ENCODE data around the gene SIPA1L3. TPM values are rescaled to one million over a fixed set of nuclear protein-coding genes. Genes with fewer than 3 reads are reported as not detected.
A peak's percentile ranks its signal among the peaks of the same experiment; 100 is the strongest.
"Not testable (repeated sequence)": the region's sequence is repeated elsewhere in the genome, so short reads cannot be mapped to it uniquely, and the experiment has no call there.

SIPA1L3 gene
- total RNA-seq, 1 experiment from 2014 or later, result 19.9 TPM

DNA sequence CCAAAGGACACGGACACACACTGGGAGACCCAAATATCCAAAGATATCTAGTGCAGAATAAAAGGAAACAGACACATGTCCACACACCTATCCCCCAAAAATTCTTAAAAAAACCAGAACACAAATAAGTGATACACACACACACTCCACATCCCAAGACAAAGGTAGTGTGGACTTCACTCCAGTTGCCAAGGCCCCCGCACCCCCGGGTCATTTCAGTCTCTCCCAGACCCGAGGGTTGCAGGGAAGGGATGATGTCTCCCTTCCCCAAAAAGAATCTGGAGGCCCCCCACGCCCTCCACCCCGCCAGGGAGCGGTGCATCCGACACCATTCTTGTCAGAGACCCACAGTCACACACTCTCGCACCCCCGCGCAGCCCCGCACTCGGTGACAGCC is 316.6 kb downstream of the SIPA1L3 start:
- TF ChIP-seq EZH2 (IDR thresholded peaks at IDR 0.05; ENCODE audit: borderline replicate concordance, low read depth, low read length, poor library complexity, severe bottlenecking), result no peak
- TF ChIP-seq, protein P1, sequence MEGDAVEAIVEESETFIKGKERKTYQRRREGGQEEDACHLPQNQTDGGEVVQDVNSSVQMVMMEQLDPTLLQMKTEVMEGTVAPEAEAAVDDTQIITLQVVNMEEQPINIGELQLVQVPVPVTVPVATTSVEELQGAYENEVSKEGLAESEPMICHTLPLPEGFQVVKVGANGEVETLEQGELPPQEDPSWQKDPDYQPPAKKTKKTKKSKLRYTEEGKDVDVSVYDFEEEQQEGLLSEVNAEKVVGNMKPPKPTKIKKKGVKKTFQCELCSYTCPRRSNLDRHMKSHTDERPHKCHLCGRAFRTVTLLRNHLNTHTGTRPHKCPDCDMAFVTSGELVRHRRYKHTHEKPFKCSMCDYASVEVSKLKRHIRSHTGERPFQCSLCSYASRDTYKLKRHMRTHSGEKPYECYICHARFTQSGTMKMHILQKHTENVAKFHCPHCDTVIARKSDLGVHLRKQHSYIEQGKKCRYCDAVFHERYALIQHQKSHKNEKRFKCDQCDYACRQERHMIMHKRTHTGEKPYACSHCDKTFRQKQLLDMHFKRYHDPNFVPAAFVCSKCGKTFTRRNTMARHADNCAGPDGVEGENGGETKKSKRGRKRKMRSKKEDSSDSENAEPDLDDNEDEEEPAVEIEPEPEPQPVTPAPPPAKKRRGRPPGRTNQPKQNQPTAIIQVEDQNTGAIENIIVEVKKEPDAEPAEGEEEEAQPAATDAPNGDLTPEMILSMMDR (conservative IDR thresholded peaks at IDR 0.05; ENCODE audit: low read depth, low read length), result no peak
- intact Hi-C loops (cut with micrococcal nuclease; ENCODE audit: unreplicated experiment), result loop anchor here (10.0 kb wide), 2 partner anchors 79 to 319 kb away; partner anchors contain the start of genes SIPA1L3 and WDR87
- no peaks in the 10 kb centered on the region for H3K36me3 ChIP-seq (ENCODE audit: insufficient read depth, low read length, poor library complexity, severe bottlenecking)
- no peaks in the 10 kb centered on the region for H3K27me3 ChIP-seq (replicated peaks; ENCODE audit: insufficient read depth, low read depth, low read length, poor library complexity)
- no peaks in the 10 kb centered on the region for H3K4me1 ChIP-seq (ENCODE audit: insufficient read depth, low read length, poor library complexity, severe bottlenecking)
- no peaks in the 10 kb centered on the region for H3K9me3 ChIP-seq (ENCODE audit: low read depth, low read length, poor library complexity, severe bottlenecking)
- CTCF ChIA-PET, result no interaction called here
- POLR2A ChIA-PET (ENCODE audit: low non-redundant PET), result no interaction called here
- H3K27ac ChIP-seq (ENCODE audit: low read depth, low read length, poor library complexity, severe bottlenecking), result no peak overlapping the region
- BruUV-seq (replicated peaks), result no TSS peak
- DNase-seq (ENCODE audit: low spot score), result no peak
- H3K4me3 ChIP-seq (ENCODE audit: low read depth, low read length, poor library complexity, severe bottlenecking), result peak overlapping the region; percentile 74

DNA sequence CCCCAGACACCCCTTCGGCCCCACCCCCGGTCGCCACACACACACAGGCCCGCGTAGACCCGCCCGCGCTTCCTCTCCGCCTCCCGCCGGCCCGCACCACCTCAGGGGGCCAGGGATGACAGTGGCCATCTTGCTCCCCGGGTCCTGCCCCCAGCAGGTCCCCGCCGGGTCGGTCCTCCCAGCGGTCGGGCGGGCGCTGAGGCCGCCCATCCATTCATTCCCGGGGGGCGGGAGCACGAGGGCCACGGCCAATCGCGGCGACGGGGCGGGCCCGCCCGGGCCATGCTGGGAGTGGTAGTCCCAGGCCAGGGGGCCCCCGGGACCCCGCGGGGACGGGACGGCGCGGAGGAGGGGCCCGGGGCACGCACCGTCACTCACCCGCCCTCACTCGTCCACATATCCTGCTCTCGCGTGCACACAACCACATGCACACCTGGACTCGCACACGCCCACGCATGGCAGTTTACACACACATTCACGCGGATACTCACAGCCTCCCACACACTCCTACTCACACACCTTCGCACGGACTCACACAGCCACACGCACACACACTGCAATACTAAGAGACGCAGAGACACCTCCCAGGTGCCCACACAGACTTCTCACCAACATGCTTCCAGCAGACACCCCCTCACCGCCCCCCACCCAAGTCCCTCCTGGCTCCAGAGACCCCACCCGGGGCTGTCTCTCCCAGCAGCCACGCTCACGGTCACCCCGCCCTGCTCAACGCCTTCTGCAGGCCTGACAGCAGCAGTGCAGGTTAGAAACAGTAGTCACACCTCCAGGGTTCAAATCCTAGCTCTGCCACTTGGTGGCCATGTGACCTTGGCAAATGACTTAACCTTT is 317.2 kb downstream of the SIPA1L3 start, which contains the start of gene DPF1:
Gene DPF1, minus strand, starts transcription at position 209 of the 849 bp plus-strand sequence. Its CDS starts 80 bp downstream, at position 129.
- Histone ChIP-seq H3K9me3 (ENCODE audit: low read depth, low read length, poor library complexity, severe bottlenecking) (no peaks in the 10 kb centered on the region), H3K36me3 (ENCODE audit: insufficient read depth, low read length, poor library complexity, severe bottlenecking) (no peaks in the 10 kb centered on the region), H3K27ac (ENCODE audit: low read depth, low read length, poor library complexity, severe bottlenecking) (no peak within 1 kb of the TSS), H3K27me3 (replicated peaks; ENCODE audit: insufficient read depth, low read depth, low read length, poor library complexity) (no peaks in the 10 kb centered on the region), H3K4me1 (ENCODE audit: insufficient read depth, low read length, poor library complexity, severe bottlenecking) (no peaks in the 10 kb centered on the region), H3K4me3 (ENCODE audit: low read depth, low read length, poor library complexity, severe bottlenecking) (peak within 1 kb of the TSS; percentile 74)
- DNase-seq (ENCODE audit: low spot score), result peak; percentile 90
- ChIA-PET CTCF (interaction anchor here (0.6 to 0.7 kb wide), 2 partner anchors 9 to 82 kb away, joined by 3 to 9 read pairs; no protein-coding TSS in a partner anchor), POLR2A (ENCODE audit: low non-redundant PET) (no interaction called here)
- TF ChIP-seq, protein P1 (conservative IDR thresholded peaks at IDR 0.05; ENCODE audit: low read depth, low read length), result 0 out of 2 replicates have a peak, but pooled peaks have one; percentile 25
- TF ChIP-seq EZH2 (IDR thresholded peaks at IDR 0.05; ENCODE audit: borderline replicate concordance, low read depth, low read length, poor library complexity, severe bottlenecking), result no peak
- no TSS peak for BruUV-seq (replicated peaks)
- intact Hi-C loops (cut with micrococcal nuclease; ENCODE audit: unreplicated experiment), result loop anchor here (10.0 kb wide), 2 partner anchors 79 to 319 kb away; partner anchors contain the start of genes SIPA1L3 and WDR87

GRCh38 chr19:38224863-38225218 is 317.8 kb downstream of the SIPA1L3 start:
- H3K4me3 ChIP-seq (ENCODE audit: low read depth, low read length, poor library complexity, severe bottlenecking); POLR2A ChIA-PET (ENCODE audit: low non-redundant PET); DNase-seq (ENCODE audit: low spot score); H3K9me3 ChIP-seq (ENCODE audit: low read depth, low read length, poor library complexity, severe bottlenecking); H3K27ac ChIP-seq (ENCODE audit: low read depth, low read length, poor library complexity, severe bottlenecking); H3K4me1 ChIP-seq (ENCODE audit: insufficient read depth, low read length, poor library complexity, severe bottlenecking); H3K27me3 ChIP-seq (replicated peaks; ENCODE audit: insufficient read depth, low read depth, low read length, poor library complexity); H3K36me3 ChIP-seq (ENCODE audit: insufficient read depth, low read length, poor library complexity, severe bottlenecking); BruUV-seq (replicated peaks): not testable (repeated sequence)
- intact Hi-C loops (cut with micrococcal nuclease; ENCODE audit: unreplicated experiment), result loop anchor here (5.0 to 10.0 kb wide), 3 partner anchors 80 to 320 kb away; partner anchors contain the start of genes CATSPERG, SIPA1L3 and WDR87
- TF ChIP-seq, protein P1 (conservative IDR thresholded peaks at IDR 0.05; ENCODE audit: low read depth, low read length), result 0 out of 2 replicates have a peak, but pooled peaks have one; percentile 5
- CTCF ChIA-PET, result interaction anchor here (0.6 to 0.7 kb wide), 2 partner anchors 8 to 82 kb away, joined by 3 to 9 read pairs; no protein-coding TSS in a partner anchor

Measured in A673 (cell line).